HG03457 (cell line): Measurements from ENCODE around the gene E2F2.
"Not testable (repeated sequence)": the region's sequence is repeated elsewhere in the genome, so short reads cannot be mapped to it uniquely, and the experiment has no call there.

ENCODE experiments used
- ATAC-seq: cut with Tn5 transposase; IDR thresholded peaks from one replicate; pipeline ENCODE4 v1.9.1; 2021; ENCODE audit warnings: moderate number of reproducible peaks; ENCODE audit not compliant: unreplicated experiment

E2F2 gene

DNA sequence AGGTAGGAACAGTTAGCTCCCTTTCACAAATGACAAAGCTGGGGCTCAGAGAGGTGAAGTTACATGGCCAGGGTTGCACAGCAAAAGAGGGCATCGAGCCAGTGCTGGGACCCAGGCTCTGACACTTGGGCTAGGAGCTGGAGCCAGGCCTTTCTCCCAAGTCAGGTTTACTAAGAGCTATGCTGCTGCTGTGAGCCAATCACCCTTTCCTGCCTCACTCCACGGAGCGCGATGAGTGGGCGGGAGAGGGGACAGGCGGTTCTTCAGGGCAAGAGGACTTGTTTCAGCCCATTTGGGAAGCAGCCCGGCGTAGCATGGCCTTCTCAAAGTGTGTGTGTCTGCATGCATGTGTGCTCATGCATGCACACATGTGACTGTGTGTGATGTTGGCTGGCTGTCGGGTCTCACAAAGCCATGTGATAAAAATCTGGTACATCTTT lies 17.7 kb upstream of the E2F2 start:
- no peak for ATAC-seq

DNA sequence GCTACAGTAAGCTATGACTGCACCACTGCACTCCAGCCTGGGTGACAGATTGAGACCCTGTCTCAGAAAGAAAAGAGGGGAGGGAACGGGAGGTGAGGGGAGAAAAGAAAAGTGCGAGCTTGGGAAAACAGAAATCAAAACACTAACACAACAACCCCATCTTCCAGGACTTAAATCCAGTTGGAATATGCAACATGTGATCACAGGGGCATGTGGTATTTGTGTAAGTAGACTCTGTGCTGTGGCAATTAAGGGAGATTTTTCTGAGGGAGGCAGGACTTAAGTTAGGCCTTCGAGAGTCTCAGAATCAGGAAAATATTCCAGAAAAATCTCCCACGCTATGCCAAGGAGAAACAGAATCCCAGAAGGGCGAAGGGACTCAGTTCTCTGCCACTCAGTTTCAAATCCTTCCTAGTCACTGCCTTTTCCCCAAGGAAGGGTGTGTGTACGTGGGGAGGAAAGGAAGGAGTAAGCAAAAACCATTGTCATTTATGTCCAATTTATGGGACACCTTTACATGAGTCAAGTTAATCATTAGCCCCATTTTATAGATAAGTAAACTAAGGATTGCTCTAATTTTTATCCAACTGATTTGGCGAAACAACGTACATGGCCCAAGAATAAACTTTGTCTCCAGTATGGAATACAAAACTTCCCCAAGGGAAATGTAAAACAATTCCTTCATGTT lies 16.0 kb upstream of the E2F2 start:
- no peak for ATAC-seq

DNA sequence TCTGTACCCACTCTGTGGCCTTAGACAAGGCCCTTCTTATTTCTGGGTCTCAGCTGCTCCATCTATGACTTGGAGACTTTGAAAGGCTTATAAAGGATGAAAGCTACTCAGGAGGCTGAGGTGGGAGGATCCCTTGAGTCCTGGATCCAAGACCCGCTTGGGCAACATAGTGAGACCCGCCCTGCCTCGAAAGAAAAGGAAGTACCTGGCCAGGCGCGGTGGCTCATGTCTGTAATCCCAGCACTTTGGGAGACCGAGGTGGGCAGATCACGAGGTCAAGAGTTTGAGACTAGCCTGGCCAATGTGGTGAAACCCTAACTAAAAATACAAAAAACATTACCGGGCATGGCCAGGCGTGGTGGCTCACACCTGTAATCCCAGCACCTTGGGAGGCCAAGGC lies 14.8 kb upstream of the E2F2 start:
- no peak for ATAC-seq

GRCh38 chr1:23544444-23545389 lies 13.7 kb upstream of the E2F2 start:
- no peak for ATAC-seq

GRCh38 chr1:23543707-23544443 lies 12.8 kb upstream of the E2F2 start:
- no peak for ATAC-seq

GRCh38 chr1:23542940-23543339 lies 11.9 kb upstream of the E2F2 start:
- ATAC-seq: not testable (repeated sequence)

DNA sequence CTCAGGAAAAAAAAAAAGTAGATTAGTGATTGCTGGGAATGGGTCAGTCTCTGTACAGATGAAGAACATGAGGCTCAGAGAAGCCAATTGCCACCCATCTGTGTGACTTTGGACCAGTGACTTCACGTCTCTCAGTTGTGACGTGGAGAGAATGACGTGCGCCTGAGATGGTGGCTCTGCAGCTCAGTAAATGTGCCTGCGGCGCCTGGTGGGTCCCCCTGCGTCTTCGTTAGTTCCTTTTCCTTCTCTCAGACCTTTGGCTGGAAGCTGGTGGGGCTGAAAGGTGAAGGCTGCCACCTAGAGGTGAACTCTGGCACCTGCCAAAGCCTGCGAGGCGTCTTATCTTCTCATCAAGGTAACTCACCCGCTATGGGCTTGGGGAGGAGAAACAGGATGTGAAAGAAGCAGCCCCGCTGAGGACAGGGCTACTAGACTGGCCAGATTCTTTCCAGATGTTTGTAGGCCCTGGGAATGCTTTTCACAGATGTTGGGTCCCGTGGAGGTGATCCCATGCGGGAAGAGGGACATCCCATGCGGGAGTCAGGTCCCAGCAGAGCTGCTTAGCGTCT lies 8.7 kb upstream of the E2F2 start:
- peak; percentile 53 for ATAC-seq

- ATAC-seq: no peak
Observed at GRCh38 chr1:23537296-23537973, 6.4 kb upstream of the E2F2 start.

DNA sequence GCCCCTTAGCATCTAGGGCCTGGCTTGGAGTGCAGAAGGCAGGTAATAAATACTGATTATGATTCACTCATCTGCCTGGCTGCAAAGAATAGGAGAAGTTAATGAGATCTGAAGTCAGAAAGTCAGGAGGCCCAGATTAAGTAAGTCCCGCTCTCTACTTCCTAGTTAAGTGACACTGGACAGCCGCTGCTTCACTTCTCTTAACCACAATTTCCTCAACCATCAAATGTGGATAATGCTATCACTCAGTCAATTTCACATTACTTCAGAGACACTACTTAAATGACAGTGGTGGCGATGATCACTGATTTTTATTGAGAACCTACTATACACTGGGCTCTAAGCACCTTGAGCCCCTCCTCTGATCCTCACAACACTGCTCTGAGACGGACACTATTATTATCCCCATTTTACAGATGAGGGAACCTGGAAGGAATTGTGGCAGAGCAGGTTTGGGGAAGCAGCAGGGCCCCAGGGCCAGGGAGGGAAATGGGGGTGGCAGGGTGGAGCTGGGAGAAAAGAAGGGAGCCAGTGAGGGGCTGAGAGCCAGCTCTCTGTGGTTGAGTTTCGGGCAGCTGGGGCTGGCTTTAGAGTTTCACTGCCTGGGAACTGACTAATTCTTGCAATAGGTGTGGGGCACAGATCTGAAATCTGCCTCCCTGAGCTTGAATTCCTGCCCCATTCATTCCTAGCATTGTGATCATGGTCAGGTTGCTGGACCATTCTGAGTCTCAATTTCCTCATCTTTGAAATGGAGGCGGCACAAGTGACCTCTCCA lies 2.4 kb upstream of the E2F2 start:
- no peak for ATAC-seq

DNA sequence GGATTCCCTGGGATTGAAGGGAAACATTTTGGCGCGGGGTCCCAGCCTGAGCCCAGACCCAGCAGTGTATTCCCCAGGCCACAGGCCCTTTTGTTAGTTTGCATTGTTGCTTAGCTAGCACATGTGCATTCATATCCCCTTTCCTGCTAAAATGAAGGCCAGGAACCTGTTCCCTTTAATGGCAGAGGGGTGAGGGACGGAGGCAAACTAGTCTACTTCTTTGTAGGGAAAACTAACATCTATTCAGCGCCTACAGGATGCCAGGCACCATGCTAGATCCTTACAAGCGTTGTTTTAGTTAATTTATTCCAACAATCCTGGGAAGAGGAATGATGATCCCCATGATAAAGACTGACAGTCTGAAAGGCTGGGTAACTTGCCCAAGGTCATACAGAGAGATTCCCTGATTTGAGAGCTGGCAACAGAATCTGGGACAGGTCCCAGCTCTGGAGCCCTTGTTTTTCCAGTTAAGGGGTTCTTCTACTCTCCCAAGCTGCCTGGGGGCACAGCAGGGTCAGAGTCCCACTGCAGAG lies 595 bp upstream of the E2F2 start:
- no peak for ATAC-seq

DNA sequence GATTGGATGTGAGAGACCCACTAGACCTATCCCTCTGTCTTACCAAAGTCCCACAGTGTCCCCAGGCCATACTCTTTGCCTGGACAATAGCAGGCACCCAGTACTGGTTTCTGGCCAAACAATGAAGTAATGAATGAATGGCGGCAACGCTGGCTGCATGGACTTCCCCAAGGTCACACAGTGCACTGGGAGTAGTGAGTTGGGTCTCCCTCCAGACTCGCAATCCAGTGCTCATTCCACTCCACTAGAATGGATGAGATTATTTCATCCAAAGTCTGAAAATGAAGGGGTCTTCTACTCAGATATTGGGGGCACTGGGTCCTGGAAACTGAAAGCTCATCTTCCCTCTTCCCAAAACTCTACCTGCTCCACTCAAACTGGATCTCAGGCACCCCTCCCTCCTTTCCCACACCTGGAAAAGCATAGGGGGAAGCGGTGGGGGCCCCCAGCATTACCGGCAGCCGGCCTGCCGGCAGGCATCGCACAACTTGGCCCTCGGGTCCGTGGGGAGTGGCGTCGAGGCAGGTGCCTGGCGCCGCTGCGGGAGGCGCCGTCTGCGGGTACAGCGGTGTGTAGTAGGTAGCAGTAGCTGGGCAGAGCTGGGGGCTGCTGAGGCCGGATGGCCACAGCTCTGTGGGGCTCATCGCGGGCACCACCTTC lies 816 bp downstream of the E2F2 start:
- ATAC-seq: no peak

- ATAC-seq: no peak
Observed at GRCh38 chr1:23529146-23530086, 1.6 kb downstream of the E2F2 start.

DNA sequence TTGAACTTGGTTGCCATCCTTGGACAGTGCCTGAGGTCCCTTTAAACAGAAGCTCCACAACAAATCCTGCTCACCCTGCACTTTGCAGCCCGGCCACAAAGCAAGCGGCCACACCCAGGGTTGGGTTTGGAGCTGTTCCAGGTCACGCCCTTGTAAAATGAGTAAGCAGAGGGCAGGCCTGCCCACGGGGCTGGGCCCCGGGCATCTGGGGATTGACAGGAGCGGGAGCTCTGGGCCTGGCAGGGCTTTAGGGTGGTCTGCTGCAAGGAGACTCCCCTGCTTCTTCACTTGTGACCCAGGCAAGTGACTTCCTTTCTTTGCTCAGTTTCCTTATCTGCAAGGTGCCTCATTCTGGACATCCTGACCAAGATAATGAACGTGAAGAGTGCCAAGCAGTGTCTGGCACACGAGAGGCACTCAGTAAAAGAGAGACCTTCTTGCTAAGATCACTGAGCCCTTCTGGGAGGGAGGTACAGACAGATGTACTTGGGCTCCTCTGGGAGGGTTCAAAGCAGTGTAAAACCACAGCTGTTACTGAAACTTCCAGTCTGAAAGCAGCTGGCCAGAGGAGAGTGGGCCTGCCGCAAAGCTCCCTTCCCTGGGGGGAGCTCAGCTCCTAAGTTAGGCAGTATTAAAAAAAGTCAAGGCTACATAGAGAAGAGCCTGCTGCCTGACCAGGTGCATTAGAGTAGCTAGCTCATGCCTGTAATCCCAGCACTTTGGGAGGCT lies 2.6 kb downstream of the E2F2 start:
- ATAC-seq: peak; percentile 33

DNA sequence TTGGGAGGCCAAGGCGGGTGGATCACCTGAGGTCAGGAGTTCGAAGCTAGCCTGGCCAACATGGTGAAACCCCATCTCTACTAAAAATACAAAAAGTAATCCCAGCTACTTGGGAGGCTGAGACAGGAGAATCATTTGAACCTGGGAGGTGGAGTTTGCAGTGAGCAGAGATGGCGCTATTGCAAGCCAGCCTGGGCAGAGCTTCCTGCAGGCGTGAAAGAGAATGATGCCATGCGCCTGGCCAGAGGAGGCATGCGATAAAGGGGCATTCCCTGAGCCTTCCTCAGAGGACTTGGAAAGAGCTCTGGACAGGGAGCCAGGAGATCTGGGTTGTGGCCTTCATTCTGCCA lies 3.2 kb downstream of the E2F2 start:
- ATAC-seq: no peak

- ATAC-seq: no peak
Observed at GRCh38 chr1:23527366-23527765, 3.7 kb downstream of the E2F2 start.

- ATAC-seq: no peak
Observed at GRCh38 chr1:23526329-23527041, 4.5 kb downstream of the E2F2 start.
